ENCODE data around the gene MGAM2. TPM values are rescaled to one million over a fixed set of nuclear protein-coding genes. Genes with fewer than 3 reads are reported as not detected.
"Not testable (repeated sequence)": the region's sequence is repeated elsewhere in the genome, so short reads cannot be mapped to it uniquely, and the experiment has no call there.

MGAM2 gene
- total RNA-seq (under 1 TPM in 1 of 2 donors, not detected in 1; 0.08 TPM), total RNA-seq (0 reads per million in 2 donors)

DNA sequence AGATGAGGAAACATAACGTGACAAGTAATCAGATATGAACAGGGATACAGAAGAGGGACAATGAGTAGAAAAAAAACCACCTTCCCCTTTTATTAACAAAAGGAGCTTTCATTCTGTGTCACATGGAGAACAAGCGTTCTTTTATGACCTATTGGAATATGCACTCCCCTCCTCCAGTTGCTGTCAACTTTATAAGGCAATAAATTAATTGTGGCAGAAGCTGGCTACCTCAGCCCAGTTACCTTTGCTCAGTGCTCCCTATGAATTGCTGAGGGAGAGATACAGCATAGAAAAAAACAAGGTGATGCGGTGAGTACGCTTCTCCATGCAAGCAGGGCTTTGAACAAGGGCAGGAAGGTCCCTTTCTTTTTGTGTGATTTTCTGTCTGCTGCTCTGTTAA, at the start of gene MGAM2:
TSS of gene MGAM2 (plus strand) at position 220 of the 400 bp plus-strand sequence. CDS start 5,156 bp downstream, outside the sequence.
- DNase-seq (no peak), ATAC-seq (no peak)
- no peaks in the 10 kb centered on the region for H3K4me1 Mint-ChIP-seq
- peaks cover 28% of the 10 kb centered on the region for H3K27me3 Mint-ChIP-seq
- no peaks in the 10 kb centered on the region for H3K36me3 Mint-ChIP-seq (ENCODE audit: low read depth)
- H3K27ac Mint-ChIP-seq: no peak within 1 kb of the TSS
- H3K4me3 Mint-ChIP-seq: no peak within 1 kb of the TSS
- H3K9me3 ChIP-seq (ENCODE audit: control insufficient read depth, low read length, poor library complexity, severe bottlenecking): no peaks in the 10 kb centered on the region

DNA sequence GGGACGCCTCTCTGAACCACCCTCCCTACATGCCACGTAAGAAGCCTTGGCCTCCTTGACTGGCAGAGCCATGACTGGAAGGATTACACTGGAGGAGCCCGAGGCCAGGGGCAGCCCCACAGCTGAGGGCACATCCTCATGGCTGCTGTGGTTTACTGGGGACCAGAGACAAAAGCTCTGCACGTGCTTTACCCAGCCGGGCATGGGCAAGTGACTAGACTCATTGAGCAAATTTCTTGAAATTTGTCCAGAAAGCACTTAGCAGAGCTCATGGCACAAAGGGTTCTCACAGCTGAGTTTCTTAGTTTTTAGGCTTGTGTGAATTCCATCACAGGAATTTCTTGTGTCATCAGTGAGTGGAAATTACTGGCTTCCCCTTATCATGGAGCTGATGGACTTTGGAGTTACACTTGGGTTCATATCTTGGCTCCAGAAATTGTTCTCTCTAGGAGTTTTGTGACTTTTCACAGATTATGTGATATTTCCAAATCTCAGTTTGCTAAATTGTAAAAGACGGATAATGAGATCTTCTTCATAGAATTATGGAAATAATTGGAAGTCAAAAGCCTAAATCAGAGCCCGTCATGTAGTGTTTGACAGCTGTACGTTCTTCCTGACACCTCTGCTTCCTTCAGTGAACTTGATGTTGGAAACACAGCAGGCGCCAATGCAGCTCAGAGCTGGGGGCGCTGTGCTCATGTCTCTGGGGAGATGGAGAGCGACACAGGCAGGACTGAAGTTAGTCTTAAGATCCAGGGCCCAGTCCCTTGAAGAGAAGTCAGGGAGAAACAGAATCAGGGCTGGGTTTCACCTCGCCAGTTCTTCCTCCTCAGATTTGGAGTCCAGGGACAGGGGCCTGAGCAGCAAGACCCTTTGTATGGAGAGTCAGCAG, 47.7 kb upstream of the MGAM2 start:
- no peak for ATAC-seq
- no peaks in the 10 kb centered on the region for H3K9me3 ChIP-seq (ENCODE audit: control insufficient read depth, low read length, poor library complexity, severe bottlenecking)
- Mint-ChIP-seq H3K27ac (no peak overlapping the region), H3K27me3 (peaks cover 24% of the 10 kb centered on the region), H3K4me1 (no peaks in the 10 kb centered on the region), H3K4me3 (no peak overlapping the region), H3K36me3 (ENCODE audit: low read depth) (no peaks in the 10 kb centered on the region)
- DNase-seq: no peak

DNA sequence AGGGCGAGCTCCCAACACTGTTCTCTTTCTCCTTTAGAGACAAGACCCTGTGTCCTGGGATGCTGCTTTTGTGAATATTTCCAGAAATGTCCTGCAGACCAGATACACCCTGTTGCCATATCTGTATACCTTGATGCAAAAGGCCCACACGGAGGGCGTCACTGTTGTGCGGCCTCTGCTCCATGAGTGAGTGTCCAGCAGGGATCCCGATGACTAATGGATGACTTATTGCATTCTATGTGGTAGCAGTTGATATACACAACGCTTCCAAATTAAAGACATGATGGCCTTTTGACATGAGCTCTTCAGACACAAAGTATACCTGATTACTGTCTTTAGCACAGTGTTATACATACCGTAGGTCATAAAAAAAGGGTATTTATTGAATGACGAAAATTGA, 45.0 kb upstream of the MGAM2 start:
- no peak for DNase-seq
- Mint-ChIP-seq H3K4me3 (no peak overlapping the region), H3K36me3 (ENCODE audit: low read depth) (no peaks in the 10 kb centered on the region), H3K4me1 (no peaks in the 10 kb centered on the region), H3K27me3 (peaks cover 24% of the 10 kb centered on the region), H3K27ac (no peak overlapping the region)
- no peaks in the 10 kb centered on the region for H3K9me3 ChIP-seq (ENCODE audit: control insufficient read depth, low read length, poor library complexity, severe bottlenecking)
- no peak for ATAC-seq

DNA sequence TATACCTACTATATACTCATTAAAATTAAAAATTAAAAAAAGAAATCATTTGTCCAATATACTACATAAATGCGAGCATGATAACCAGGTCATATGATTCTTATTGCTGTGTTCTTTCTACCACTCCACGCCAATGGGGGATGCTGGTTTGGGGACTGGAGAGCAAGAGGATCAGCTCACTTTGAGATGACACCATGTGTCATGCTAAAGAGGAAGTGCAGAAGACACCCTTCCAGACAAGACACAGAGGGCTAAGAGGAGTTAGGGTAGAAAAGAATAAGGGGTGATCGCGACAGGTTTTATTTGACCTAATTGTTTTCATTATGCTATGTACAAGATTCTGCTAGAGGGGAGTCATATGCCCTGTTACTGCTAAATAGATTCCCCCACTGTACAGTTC, 33.8 kb upstream of the MGAM2 start:
- H3K27ac Mint-ChIP-seq: no peak overlapping the region
- H3K36me3 Mint-ChIP-seq (ENCODE audit: low read depth): no peaks in the 10 kb centered on the region
- no peaks in the 10 kb centered on the region for H3K9me3 ChIP-seq (ENCODE audit: control insufficient read depth, low read length, poor library complexity, severe bottlenecking)
- no peak overlapping the region for H3K4me3 Mint-ChIP-seq
- ATAC-seq (no peak), DNase-seq (no peak)
- H3K27me3 Mint-ChIP-seq: peaks cover 31% of the 10 kb centered on the region
- H3K4me1 Mint-ChIP-seq: no peaks in the 10 kb centered on the region

DNA sequence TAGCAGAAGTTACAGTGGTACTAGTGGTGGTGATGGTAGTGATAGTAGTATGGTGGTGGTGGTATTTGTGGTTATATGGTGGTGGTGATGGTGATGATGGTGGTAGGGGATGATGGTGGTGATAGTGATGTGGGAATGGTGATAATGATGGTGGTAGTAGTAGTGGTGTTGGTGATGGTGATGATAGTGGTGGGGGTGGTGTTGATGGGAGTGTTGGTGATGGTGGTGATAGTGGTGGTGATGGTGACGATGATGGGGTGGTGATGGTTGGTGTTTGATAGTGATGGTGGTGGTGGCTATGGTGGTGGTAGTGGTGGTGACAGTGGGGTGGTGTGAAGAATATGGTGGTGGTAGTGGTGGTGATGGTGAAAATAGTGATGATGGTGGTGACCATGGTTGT, 27.9 kb upstream of the MGAM2 start:
- H3K4me1 Mint-ChIP-seq: no peaks in the 10 kb centered on the region
- no peaks in the 10 kb centered on the region for H3K36me3 Mint-ChIP-seq (ENCODE audit: low read depth)
- no peak overlapping the region for H3K27ac Mint-ChIP-seq
- no peak overlapping the region for H3K4me3 Mint-ChIP-seq
- DNase-seq (no peak), ATAC-seq (no peak)
- no peaks in the 10 kb centered on the region for H3K9me3 ChIP-seq (ENCODE audit: control insufficient read depth, low read length, poor library complexity, severe bottlenecking)
- H3K27me3 Mint-ChIP-seq: peaks cover 9% of the 10 kb centered on the region

DNA sequence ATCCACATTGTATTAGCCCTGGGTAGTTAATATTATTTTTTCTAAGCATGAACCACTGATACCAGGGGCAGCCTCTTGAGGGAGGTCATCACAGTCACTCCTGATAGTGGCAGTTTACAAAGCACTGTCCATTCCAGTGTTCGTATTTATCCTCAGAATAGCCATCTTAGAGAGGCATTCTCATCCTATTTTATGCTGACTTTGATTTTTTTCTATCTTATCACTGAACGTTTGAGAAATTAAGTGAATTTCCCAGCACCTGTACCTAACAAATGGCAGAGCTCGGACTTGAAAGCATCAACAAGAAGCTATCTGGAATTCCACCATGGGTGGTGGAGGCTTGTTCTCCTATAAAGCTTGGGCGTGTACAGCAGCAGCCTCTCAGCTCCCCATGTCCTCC, 26.1 kb upstream of the MGAM2 start:
- Mint-ChIP-seq H3K27ac (no peak overlapping the region), H3K27me3 (peaks cover 9% of the 10 kb centered on the region), H3K36me3 (ENCODE audit: low read depth) (no peaks in the 10 kb centered on the region), H3K4me3 (no peak overlapping the region), H3K4me1 (no peaks in the 10 kb centered on the region)
- no peaks in the 10 kb centered on the region for H3K9me3 ChIP-seq (ENCODE audit: control insufficient read depth, low read length, poor library complexity, severe bottlenecking)
- ATAC-seq (no peak), DNase-seq (no peak)

DNA sequence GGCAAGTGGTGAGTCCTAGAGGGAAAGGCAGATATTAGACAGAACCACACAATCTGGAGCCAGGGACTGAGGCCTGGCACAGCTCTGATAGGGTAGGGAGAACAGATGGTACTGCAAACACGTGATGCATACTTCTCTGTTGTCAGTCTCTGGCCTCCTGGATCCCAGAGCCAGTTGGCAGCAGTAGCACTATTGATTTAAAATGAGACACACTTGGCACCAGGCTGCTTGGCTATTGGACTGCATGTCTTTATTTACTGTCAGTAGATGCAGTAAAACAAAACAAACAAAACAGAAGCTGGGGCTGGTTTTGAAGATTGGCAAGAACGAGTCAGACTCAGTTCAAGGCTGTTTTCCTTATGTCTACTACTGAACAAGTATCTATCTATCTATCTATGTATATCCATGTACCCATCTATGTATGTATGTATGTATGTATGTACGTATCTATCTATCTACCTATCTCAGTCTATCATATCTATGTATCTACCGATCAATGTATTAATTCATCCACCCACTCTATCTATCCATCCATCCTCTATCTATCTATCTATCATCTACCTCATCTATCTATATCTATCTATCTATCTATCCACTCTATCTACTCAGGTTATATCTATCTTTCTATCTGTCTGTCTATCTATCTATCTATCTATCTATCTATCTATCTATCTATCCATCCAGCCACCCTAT, 23.4 kb upstream of the MGAM2 start:
- Mint-ChIP-seq H3K4me1 (no peaks in the 10 kb centered on the region), H3K27me3 (peaks cover 15% of the 10 kb centered on the region), H3K4me3 (no peak overlapping the region), H3K27ac (no peak overlapping the region), H3K36me3 (ENCODE audit: low read depth) (no peaks in the 10 kb centered on the region)
- H3K9me3 ChIP-seq (ENCODE audit: control insufficient read depth, low read length, poor library complexity, severe bottlenecking): no peaks in the 10 kb centered on the region
- ATAC-seq (no peak), DNase-seq (no peak)

DNA sequence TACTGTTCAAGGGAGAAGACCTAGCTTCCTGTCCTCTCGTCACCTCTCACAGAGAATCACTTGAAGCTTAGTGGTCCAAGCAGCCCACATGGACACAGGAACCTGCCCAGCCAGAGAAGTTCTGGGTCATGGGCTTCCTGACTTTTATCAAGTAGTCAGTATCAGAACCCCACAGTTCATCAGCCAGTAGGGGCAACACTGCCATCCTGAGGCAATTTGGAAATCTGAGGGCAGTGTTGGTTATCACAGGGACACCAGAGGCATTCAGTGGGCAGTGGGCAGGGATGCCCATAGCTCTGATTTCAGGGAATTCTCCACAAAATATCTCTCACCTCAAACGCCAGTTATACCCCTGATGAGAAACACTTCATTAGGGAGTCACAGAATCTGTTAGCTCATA, 22.5 kb upstream of the MGAM2 start:
- Mint-ChIP-seq H3K36me3 (ENCODE audit: low read depth) (no peaks in the 10 kb centered on the region), H3K4me3 (no peak overlapping the region), H3K27me3 (peaks cover 15% of the 10 kb centered on the region), H3K4me1 (no peaks in the 10 kb centered on the region), H3K27ac (no peak overlapping the region)
- ATAC-seq: no peak
- H3K9me3 ChIP-seq (ENCODE audit: control insufficient read depth, low read length, poor library complexity, severe bottlenecking): no peaks in the 10 kb centered on the region
- DNase-seq: no peak

DNA sequence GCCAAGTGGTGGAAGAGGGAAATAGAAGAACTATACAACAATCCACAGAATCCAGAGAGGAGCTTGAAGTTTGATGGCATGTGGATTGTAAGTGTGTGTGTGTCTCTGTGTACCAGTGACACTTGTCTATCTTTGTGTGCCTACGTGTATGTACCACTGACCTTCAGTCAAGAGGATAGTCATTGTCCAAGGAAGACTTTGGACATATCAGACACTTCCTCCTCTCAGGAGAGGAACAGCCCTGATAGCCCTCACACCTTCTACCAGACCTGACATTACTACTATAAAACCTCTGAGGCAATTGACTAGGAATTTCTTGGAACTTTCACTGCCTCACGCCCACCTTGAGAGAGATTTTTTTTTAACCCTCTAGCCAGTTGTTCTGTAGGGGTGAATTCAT, 19.6 kb upstream of the MGAM2 start:
- Mint-ChIP-seq H3K4me3 (no peak overlapping the region), H3K36me3 (ENCODE audit: low read depth) (no peaks in the 10 kb centered on the region), H3K27me3 (peaks cover 19% of the 10 kb centered on the region), H3K27ac (no peak overlapping the region), H3K4me1 (no peaks in the 10 kb centered on the region)
- no peaks in the 10 kb centered on the region for H3K9me3 ChIP-seq (ENCODE audit: control insufficient read depth, low read length, poor library complexity, severe bottlenecking)
- DNase-seq (no peak), ATAC-seq (no peak)

DNA sequence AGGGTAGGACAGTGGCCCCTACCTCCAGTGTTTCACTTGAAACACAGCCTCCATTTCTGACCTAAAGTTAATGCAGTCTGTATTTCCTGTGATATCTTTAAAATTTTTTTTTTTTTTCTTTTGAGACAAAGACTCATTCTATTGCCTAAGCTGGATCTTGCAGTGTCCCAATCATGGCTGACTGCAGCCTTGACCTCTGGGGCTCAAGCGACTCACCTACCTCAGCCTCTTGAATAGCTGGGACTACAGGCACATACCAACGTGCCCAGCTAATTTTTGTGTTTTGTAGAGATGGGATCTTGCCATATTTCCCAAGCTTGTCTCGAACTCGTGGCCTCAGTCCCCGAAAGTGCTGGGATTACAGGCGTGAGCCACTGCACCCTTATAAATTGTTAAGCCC, 16.7 kb upstream of the MGAM2 start:
- H3K27ac Mint-ChIP-seq: no peak overlapping the region
- DNase-seq (no peak), ATAC-seq (no peak)
- H3K9me3 ChIP-seq (ENCODE audit: control insufficient read depth, low read length, poor library complexity, severe bottlenecking): no peaks in the 10 kb centered on the region
- H3K4me3 Mint-ChIP-seq: no peak overlapping the region
- no peaks in the 10 kb centered on the region for H3K36me3 Mint-ChIP-seq (ENCODE audit: low read depth)
- no peaks in the 10 kb centered on the region for H3K4me1 Mint-ChIP-seq
- H3K27me3 Mint-ChIP-seq: peaks cover 17% of the 10 kb centered on the region

DNA sequence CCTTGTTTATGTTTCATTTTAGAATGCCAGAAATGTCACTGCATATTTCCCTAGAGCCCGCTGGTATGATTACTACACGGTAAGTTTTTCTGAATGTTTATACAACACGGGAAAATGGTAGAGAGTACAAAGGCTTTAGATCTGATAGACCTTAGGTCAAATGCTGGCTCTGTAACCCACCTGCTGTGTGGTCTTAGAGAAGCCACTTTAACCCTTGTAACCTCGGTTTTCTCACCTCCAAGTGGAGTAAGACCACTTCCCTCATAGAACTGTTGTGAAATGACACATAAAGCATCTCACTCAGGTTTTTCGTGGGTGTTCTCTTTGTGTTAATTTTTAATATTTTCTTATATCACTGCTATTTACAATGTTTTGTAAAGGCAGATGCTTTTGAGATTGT, 13.9 kb upstream of the MGAM2 start:
- no peak overlapping the region for H3K27ac Mint-ChIP-seq
- H3K36me3 Mint-ChIP-seq (ENCODE audit: low read depth): peaks cover 2% of the 10 kb centered on the region

DNA sequence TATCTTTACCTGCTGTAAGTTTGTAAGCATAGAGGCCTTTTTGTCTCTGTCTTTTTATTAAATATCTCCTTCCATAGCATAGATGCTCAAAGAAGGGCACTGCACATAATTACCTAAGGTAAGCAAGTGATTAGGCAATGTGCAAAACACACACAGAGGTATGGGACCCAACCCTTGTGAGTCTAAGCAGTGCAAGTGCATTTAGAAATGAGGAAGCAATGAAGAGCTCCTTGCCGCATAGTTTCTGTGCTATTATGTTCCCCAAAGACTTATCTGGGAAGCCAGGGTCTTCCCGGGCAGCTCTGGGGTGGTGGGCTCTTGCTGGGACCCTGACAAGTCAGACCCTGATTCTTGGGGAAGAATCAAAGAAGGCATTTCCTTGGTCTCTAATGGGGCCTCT, 13.5 kb upstream of the MGAM2 start:
- Mint-ChIP-seq H3K4me3 (no peak overlapping the region), H3K27ac (no peak overlapping the region), H3K4me1 (no peaks in the 10 kb centered on the region), H3K27me3 (peaks cover 22% of the 10 kb centered on the region), H3K36me3 (ENCODE audit: low read depth) (peaks cover 2% of the 10 kb centered on the region)
- ATAC-seq (no peak), DNase-seq (no peak)
- H3K9me3 ChIP-seq (ENCODE audit: control insufficient read depth, low read length, poor library complexity, severe bottlenecking): no peaks in the 10 kb centered on the region

More for the DNA sequence above, 13.9 kb upstream of the MGAM2 start:
- Mint-ChIP-seq H3K4me1 (no peaks in the 10 kb centered on the region), H3K27me3 (peaks cover 22% of the 10 kb centered on the region), H3K4me3 (no peak overlapping the region)
- H3K9me3 ChIP-seq (ENCODE audit: control insufficient read depth, low read length, poor library complexity, severe bottlenecking): no peaks in the 10 kb centered on the region
- no peak for ATAC-seq
- DNase-seq: no peak

DNA sequence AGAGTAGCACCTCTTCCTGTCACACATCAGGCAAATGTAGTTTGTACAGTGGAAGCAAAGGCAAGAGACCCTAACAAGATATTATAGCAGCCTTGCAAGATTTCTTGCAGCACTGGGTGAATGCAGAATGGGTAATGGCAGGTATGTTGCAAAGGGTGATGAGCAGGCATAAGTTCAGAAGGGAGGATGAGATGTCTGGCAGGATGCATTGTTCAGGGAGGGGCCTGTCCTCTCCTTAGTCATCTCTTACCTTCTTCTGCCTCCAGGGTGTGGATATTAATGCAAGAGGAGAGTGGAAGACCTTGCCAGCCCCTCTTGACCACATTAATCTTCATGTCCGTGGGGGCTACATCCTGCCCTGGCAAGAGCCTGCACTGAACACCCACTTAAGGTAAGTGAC, 12.2 kb upstream of the MGAM2 start:
- not testable (repeated sequence) for H3K4me3 Mint-ChIP-seq; H3K4me1 Mint-ChIP-seq; H3K36me3 Mint-ChIP-seq (ENCODE audit: low read depth); H3K9me3 ChIP-seq (ENCODE audit: control insufficient read depth, low read length, poor library complexity, severe bottlenecking); H3K27ac Mint-ChIP-seq; DNase-seq; ATAC-seq
- peaks cover 26% of the 10 kb centered on the region for H3K27me3 Mint-ChIP-seq

Measured in T-helper 17 cell (primary cell).